NT2/D1 (cell line): ENCODE data around the gene UGT3A2.

Experiments
- YY1 ChIP-seq: IDR thresholded peaks from 2 replicates; pipeline ENCODE4 v1.6.1; 2011; ENCODE audit not compliant: insufficient read length, insufficient read depth
- ZNF274 ChIP-seq: IDR thresholded peaks from 2 replicates; pipeline ENCODE4 v1.6.1; 2011; ENCODE audit warnings: mild to moderate bottlenecking, low read depth, low read length

DNA sequence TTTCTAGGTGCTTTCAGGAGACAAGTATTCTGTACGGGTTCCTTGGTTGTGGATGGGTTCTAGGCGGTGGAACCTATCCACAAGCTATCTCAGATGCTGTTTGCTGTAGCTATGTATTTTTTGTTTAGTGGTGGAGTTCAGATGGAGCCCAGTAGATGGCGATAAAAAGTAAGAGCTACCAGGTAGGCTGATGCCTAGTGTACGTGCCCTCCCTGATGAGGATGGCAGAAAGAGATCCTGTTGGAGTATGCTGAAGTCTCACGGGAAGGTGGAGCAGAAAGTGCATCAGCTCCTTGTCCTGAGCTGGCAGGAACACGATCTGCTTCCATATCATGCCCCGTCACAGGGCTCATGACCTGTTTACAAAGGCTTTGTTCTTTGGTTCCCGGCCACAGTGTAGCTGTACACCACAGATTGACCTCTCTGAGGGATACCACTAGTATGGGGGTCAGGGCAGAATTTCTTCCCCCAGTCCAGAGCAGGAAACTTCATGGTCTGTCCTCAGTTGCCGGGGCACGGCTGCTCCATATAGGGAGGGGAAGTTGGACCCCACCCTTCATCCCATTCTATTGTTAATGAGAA lies 12.6 kb upstream of the UGT3A2 start:
- TF ChIP-seq ZNF274 = no peak
- no peak for TF ChIP-seq YY1
